Loucy (cell line): ENCODE results near the gene PCCA.
A peak's percentile ranks its signal among the peaks of the same experiment; 100 is the strongest.

Experiments used
- H2AFZ ChIP-seq: fragments of 200-600 bp; sonication (generic); 2 replicates; pipeline ENCODE4 v1.6.0; 2016; ENCODE audit warnings: antibody characterized with exemption, mild to moderate bottlenecking, low read length, moderate library complexity
- H3F3A ChIP-seq: fragments of 200-600 bp; 2 replicates; pipeline ENCODE4 v1.6.0; 2016; ENCODE audit warnings: antibody characterized with exemption, low read depth, mild to moderate bottlenecking
- H3K27me3 ChIP-seq: fragments of 200-600 bp; sonication (generic); 2 replicates; pipeline ENCODE4 v1.6.1; 2014; ENCODE audit warnings: low read length, mild to moderate bottlenecking; ENCODE audit not compliant: insufficient read depth, poor library complexity, severe bottlenecking
- H3K36me3 ChIP-seq: fragments of 200-600 bp; sonication (generic); 2 replicates; pipeline ENCODE4 v1.6.1; 2016; ENCODE audit warnings: low read length; ENCODE audit not compliant: insufficient read depth
- H3K4me1 ChIP-seq: fragments of 200-600 bp; sonication (generic); 2 replicates; pipeline ENCODE4 v1.5.1; 2014; ENCODE audit warnings: low read length, mild to moderate bottlenecking; ENCODE audit not compliant: insufficient read depth, poor library complexity, severe bottlenecking
- H3K4me2 ChIP-seq: fragments of 200-600 bp; sonication (generic); 2 replicates; pipeline ENCODE4 v1.6.0; 2014; ENCODE audit warnings: antibody characterized with exemption, low read length, low read depth, mild to moderate bottlenecking; ENCODE audit not compliant: poor library complexity, severe bottlenecking
- H3K4me3 ChIP-seq: fragments of 200-600 bp; sonication (generic); 2 replicates; pipeline ENCODE4 v1.5.1; 2014; ENCODE audit warnings: low read length, mild to moderate bottlenecking, mixed read lengths; ENCODE audit not compliant: poor library complexity, severe bottlenecking
- H3K79me2 ChIP-seq: fragments of 200-600 bp; sonication (generic); 2 replicates; pipeline ENCODE4 v1.6.1; 2014; ENCODE audit warnings: low read length; ENCODE audit not compliant: insufficient read depth
- H3K9ac ChIP-seq: fragments of 200-600 bp; sonication (generic); 2 replicates; pipeline ENCODE4 v1.6.0; 2014; ENCODE audit warnings: mild to moderate bottlenecking, low read depth, low read length, moderate library complexity; ENCODE audit not compliant: poor library complexity, severe bottlenecking
- H3K9me2 ChIP-seq: fragments of 200-600 bp; sonication (generic); replicated peaks from 2 replicates; pipeline ENCODE4 v1.6.1; 2016; ENCODE audit warnings: low read depth, low read length, mixed read lengths
- H3K9me3 ChIP-seq: fragments of 200-600 bp; sonication (generic); 2 replicates; pipeline ENCODE4 v1.6.1; 2014; ENCODE audit warnings: mild to moderate bottlenecking, antibody characterized with exemption, low read length, low read depth; ENCODE audit not compliant: insufficient read depth
- H4K20me1 ChIP-seq: fragments of 200-600 bp; sonication (generic); 2 replicates; pipeline ENCODE4 v1.6.0; 2014; ENCODE audit warnings: antibody characterized with exemption, low read length, mild to moderate bottlenecking; ENCODE audit not compliant: insufficient read depth, poor library complexity, severe bottlenecking
- CTCF ChIP-seq: fragments of 200-600 bp; sonication (generic); conservative IDR thresholded peaks from 2 replicates; pipeline ENCODE4 v1.5.1; 2014; ENCODE audit warnings: mild to moderate bottlenecking, antibody characterized with exemption, low read length
- EZH2phosphoT487 ChIP-seq: fragments of 200-600 bp; IDR thresholded peaks from 2 replicates; pipeline ENCODE4 v1.6.1; 2018; ENCODE audit warnings: antibody characterized with exemption, mild to moderate bottlenecking, moderate library complexity, borderline replicate concordance

The PCCA gene

GRCh38 chr13:100519626-100520025, 430.7 kb downstream of the PCCA start:
- H3K4me2 ChIP-seq: no peak overlapping the region
- no peaks in the 10 kb centered on the region for H3F3A ChIP-seq

GRCh38 chr13:100520936-100521850, 432.3 kb downstream of the PCCA start:
- no peak for TF ChIP-seq CTCF
- no peak for TF ChIP-seq EZH2phosphoT487
- Histone ChIP-seq H3K9me3 (no peaks in the 10 kb centered on the region), H2AFZ (no peak overlapping the region), H3K4me3 (peak overlapping the region; percentile 65), H3K4me2 (peak overlapping the region; percentile 72), H3K36me3 (no peaks in the 10 kb centered on the region), H3K9me2 (no peaks in the 10 kb centered on the region), H3K79me2 (no peaks in the 10 kb centered on the region), H3K4me1 (peaks cover 18% of the 10 kb centered on the region), H3K9ac (no peak overlapping the region), H3K27me3 (no peaks in the 10 kb centered on the region), H3F3A (no peaks in the 10 kb centered on the region), H4K20me1 (peaks cover 27% of the 10 kb centered on the region)

More at GRCh38 chr13:100519626-100520025, 430.7 kb downstream of the PCCA start:
- Histone ChIP-seq H4K20me1 (peaks cover 27% of the 10 kb centered on the region), H3K9me3 (no peaks in the 10 kb centered on the region), H3K4me3 (no peak overlapping the region), H3K79me2 (no peaks in the 10 kb centered on the region), H2AFZ (no peak overlapping the region), H3K9me2 (no peaks in the 10 kb centered on the region), H3K27me3 (no peaks in the 10 kb centered on the region), H3K4me1 (peaks cover 18% of the 10 kb centered on the region), H3K36me3 (peaks cover 5% of the 10 kb centered on the region; the same call in 1 of the 2 replicates), H3K9ac (no peak overlapping the region)
- TF ChIP-seq CTCF (no peak), EZH2phosphoT487 (no peak)

- Histone ChIP-seq H3K9ac (no peak overlapping the region), H3K79me2 (no peaks in the 10 kb centered on the region), H3K4me1 (peaks cover 18% of the 10 kb centered on the region), H3K27me3 (no peaks in the 10 kb centered on the region), H3K36me3 (no peaks in the 10 kb centered on the region), H3K4me3 (peak overlapping the region; percentile 65), H3F3A (no peaks in the 10 kb centered on the region), H3K9me3 (no peaks in the 10 kb centered on the region), H3K4me2 (peak overlapping the region; percentile 72), H3K9me2 (no peaks in the 10 kb centered on the region), H2AFZ (no peak overlapping the region), H4K20me1 (peaks cover 27% of the 10 kb centered on the region)
- no peak for TF ChIP-seq CTCF
- TF ChIP-seq EZH2phosphoT487: peak; percentile 56; the same call in 1 of the 2 replicates
Observed at GRCh38 chr13:100521851-100522617, 433.1 kb downstream of the PCCA start.
